Measurements from ENCODE around the gene TMEM239.
"Not testable (repeated sequence)": the region's sequence is repeated elsewhere in the genome, so short reads cannot be mapped to it uniquely, and the experiment has no call there.

The TMEM239 gene

GRCh38 chr20:2825761-2826160 lies 9.6 kb downstream of the TMEM239 start (continued):
- TF ChIP-seq, protein P1, sequence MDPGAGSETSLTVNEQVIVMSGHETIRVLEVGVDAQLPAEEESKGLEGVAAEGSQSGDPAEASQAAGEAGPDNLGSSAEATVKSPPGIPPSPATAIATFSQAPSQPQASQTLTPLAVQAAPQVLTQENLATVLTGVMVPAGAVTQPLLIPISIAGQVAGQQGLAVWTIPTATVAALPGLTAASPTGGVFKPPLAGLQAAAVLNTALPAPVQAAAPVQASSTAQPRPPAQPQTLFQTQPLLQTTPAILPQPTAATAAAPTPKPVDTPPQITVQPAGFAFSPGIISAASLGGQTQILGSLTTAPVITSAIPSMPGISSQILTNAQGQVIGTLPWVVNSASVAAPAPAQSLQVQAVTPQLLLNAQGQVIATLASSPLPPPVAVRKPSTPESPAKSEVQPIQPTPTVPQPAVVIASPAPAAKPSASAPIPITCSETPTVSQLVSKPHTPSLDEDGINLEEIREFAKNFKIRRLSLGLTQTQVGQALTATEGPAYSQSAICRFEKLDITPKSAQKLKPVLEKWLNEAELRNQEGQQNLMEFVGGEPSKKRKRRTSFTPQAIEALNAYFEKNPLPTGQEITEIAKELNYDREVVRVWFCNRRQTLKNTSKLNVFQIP (CRISPR knock-in tag; IDR thresholded peaks at IDR 0.05; ENCODE audit: borderline replicate concordance, low read depth): no peak
- TF ChIP-seq ZC3H10 (CRISPR knock-in tag; IDR thresholded peaks at IDR 0.05) (no peak), CSDC2 (CRISPR knock-in tag; IDR thresholded peaks at IDR 0.05) (no peak)

GRCh38 chr20:2826655-2827054 lies 10.5 kb downstream of the TMEM239 start:
- no peak for TF ChIP-seq ZNF70 (CRISPR knock-in tag; IDR thresholded peaks at IDR 0.05)
- ATAC-seq: no peak

DNA sequence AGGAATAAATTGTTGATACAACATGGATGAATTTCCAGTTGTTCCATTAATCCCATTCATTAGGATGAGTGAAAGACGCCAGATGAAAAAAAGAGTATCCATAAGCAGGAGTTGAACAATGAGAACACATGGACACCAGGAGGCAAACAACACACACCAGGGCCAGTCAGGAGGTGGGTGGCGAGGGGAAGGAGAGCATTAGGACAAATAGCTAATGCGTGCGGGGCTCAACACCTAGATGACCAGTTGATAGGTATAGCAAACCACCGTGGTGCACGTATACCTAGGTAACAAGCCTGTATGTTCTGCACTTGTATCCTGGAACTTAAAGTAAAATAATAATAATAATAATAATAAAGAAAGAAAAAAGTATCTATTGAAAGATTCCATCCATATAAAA lies 13.2 kb downstream of the TMEM239 start:
- TF ChIP-seq TSHZ2 (CRISPR knock-in tag; IDR thresholded peaks at IDR 0.05) (no peak), ZFP3 (CRISPR knock-in tag; IDR thresholded peaks at IDR 0.05) (no peak)
- no peak for ATAC-seq

- ATAC-seq: not testable (repeated sequence)
Measured at GRCh38 chr20:2831206-2831605, 15.0 kb downstream of the TMEM239 start.

DNA sequence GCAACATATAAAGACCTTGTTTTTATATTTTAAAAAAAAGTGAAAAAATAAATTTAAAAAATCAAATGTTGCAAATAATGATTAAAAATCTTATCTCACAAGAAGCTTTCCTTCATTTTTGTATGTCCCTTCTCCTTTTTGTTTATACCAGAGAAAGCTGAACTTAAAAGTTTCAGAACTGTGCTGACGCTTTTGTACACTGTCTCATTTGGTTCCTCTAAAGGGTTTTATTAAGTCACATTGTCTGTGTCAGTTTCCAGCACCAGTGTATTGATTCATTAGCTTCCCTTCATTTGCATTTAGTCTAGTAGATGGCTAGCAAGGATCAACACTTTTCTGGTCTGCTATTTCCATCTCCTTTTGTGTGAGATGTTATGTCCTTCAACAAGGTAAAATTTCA lies 17.6 kb downstream of the TMEM239 start:
- ATAC-seq: no peak
- TF ChIP-seq ZNF70 (CRISPR knock-in tag; IDR thresholded peaks at IDR 0.05): no peak
- no peak for TF ChIP-seq ZFP30 (CRISPR knock-in tag; IDR thresholded peaks at IDR 0.05)
- no peak for TF ChIP-seq SNAI2 (CRISPR knock-in tag; IDR thresholded peaks at IDR 0.05)
- TF ChIP-seq GLIS3 (CRISPR knock-in tag; IDR thresholded peaks at IDR 0.05): no peak
- no peak for TF ChIP-seq ZC3H10 (CRISPR knock-in tag; IDR thresholded peaks at IDR 0.05)
- TF ChIP-seq ZFP3 (CRISPR knock-in tag; IDR thresholded peaks at IDR 0.05): no peak
- TF ChIP-seq ARNTL (CRISPR knock-in tag; IDR thresholded peaks at IDR 0.05; ENCODE audit: borderline replicate concordance, low read depth): no peak
- TF ChIP-seq, protein P2, sequence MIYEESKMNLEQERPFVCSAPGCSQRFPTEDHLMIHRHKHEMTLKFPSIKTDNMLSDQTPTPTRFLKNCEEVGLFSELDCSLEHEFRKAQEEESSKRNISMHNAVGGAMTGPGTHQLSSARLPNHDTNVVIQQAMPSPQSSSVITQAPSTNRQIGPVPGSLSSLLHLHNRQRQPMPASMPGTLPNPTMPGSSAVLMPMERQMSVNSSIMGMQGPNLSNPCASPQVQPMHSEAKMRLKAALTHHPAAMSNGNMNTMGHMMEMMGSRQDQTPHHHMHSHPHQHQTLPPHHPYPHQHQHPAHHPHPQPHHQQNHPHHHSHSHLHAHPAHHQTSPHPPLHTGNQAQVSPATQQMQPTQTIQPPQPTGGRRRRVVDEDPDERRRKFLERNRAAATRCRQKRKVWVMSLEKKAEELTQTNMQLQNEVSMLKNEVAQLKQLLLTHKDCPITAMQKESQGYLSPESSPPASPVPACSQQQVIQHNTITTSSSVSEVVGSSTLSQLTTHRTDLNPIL (CRISPR knock-in tag; IDR thresholded peaks at IDR 0.05; ENCODE audit: low read depth): no peak
- no peak for TF ChIP-seq ESRRG (CRISPR knock-in tag; IDR thresholded peaks at IDR 0.05)
- no peak for TF ChIP-seq CSRNP3 (CRISPR knock-in tag; IDR thresholded peaks at IDR 0.05)
- no peak for TF ChIP-seq PPARA (CRISPR knock-in tag; IDR thresholded peaks at IDR 0.05; ENCODE audit: borderline replicate concordance)
- no peak for TF ChIP-seq BACH2 (CRISPR knock-in tag; IDR thresholded peaks at IDR 0.05; ENCODE audit: borderline replicate concordance)
- TF ChIP-seq, protein P3, sequence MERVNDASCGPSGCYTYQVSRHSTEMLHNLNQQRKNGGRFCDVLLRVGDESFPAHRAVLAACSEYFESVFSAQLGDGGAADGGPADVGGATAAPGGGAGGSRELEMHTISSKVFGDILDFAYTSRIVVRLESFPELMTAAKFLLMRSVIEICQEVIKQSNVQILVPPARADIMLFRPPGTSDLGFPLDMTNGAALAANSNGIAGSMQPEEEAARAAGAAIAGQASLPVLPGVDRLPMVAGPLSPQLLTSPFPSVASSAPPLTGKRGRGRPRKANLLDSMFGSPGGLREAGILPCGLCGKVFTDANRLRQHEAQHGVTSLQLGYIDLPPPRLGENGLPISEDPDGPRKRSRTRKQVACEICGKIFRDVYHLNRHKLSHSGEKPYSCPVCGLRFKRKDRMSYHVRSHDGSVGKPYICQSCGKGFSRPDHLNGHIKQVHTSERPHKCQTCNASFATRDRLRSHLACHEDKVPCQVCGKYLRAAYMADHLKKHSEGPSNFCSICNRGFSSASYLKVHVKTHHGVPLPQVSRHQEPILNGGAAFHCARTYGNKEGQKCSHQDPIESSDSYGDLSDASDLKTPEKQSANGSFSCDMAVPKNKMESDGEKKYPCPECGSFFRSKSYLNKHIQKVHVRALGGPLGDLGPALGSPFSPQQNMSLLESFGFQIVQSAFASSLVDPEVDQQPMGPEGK (CRISPR knock-in tag; IDR thresholded peaks at IDR 0.05; ENCODE audit: borderline replicate concordance): no peak
- TF ChIP-seq TCF4 (CRISPR knock-in tag; IDR thresholded peaks at IDR 0.05; ENCODE audit: borderline replicate concordance): no peak
- no peak for TF ChIP-seq ZNF565 (CRISPR knock-in tag; conservative IDR thresholded peaks at IDR 0.05; ENCODE audit: low read depth)
- TF ChIP-seq TOX (CRISPR knock-in tag; IDR thresholded peaks at IDR 0.05; ENCODE audit: borderline replicate concordance): no peak
- no peak for TF ChIP-seq ISL1 (CRISPR knock-in tag; IDR thresholded peaks at IDR 0.05)
